Stomach (tissue), 9 donors: Measurements from ENCODE around the gene SLC25A1. TPM values are rescaled to one million over a fixed set of nuclear protein-coding genes. Genes with fewer than 3 reads are reported as not detected.

Experiments used
- DNase-seq, 2 donors: peaks; one replicate each; pipeline versions ENCODE4 v3.0.0 to v3.0.0-alpha.2; 2013 to 2019
- H3K27ac ChIP-seq, 5 donors: fragments of 200-600 bp in 4 of 5; sonication (generic) in 4 of 5; one replicate each; pipeline ENCODE4 v1.5.1; 2013 to 2019; ENCODE audit warnings: mild to moderate bottlenecking in 1 of 5, moderate library complexity in 1 of 5
- H3K27me3 ChIP-seq, 3 donors: fragments of 200-600 bp; sonication (generic); one replicate each; pipeline ENCODE4 v1.5.1; 2017 to 2019; ENCODE audit warnings: mixed run types in 1 of 3
- H3K36me3 ChIP-seq, 4 donors: fragments of 200-600 bp; sonication (generic); 1 replicate in 3 of 4; 2 replicates in 1 of 4; pipeline ENCODE4 v1.5.1; 2016 to 2019
- H3K4me1 ChIP-seq, 4 donors: fragments of 200-600 bp; sonication (generic); one replicate each; pipeline ENCODE4 v1.5.1; 2016 to 2019
- H3K4me3 ChIP-seq, 4 donors: fragments of 200-600 bp; sonication (generic) in 3 of 4; one replicate each; pipeline ENCODE4 v1.5.1; 2016 to 2019; ENCODE audit warnings: mild to moderate bottlenecking in 1 of 4
- H3K9me3 ChIP-seq, 4 donors: fragments of 200-600 bp; sonication (generic); one replicate each; pipeline ENCODE4 v1.5.1; 2016 to 2019
- EP300 ChIP-seq: sonication (generic); formaldehyde crosslinking; IDR thresholded peaks from one replicate; pipeline ENCODE4 v1.6.1; 2017; ENCODE audit warnings: antibody characterized with exemption
- POLR2A ChIP-seq, 4 donors: fragments of 450-650 bp; IDR thresholded peaks; one replicate each; pipeline ENCODE4 v1.6.1; 2016; ENCODE audit warnings: antibody characterized with exemption in 4 of 4, control low read depth in 2 of 4, mild to moderate bottlenecking in 1 of 4, moderate library complexity in 1 of 4
- POLR2AphosphoS5 ChIP-seq, 3 donors: sonication (generic); formaldehyde crosslinking; IDR thresholded peaks; one replicate each; pipeline ENCODE4 v1.6.1; 2016; ENCODE audit warnings: antibody characterized with exemption in 3 of 3
- WGBS, 5 donors: extraction: QIAGEN DNeasy Blood & Tissue Kit in 3 of 5; methylation state at CpG; one replicate each; pipeline versions ENCODE4 v1.1.5 to v1.1.7; 2013 to 2018; 5-methylcytosine and 5-hydroxymethylcytosine counted together
- intact Hi-C: fragments of 100-400 bp; cut with DNase I; formaldehyde crosslinking; loops from one replicate; pipeline ENCODE4 v1.15.1; 2023; ENCODE audit warnings: low total_unique reads
- polyA plus RNA-seq, 3 donors: library from polyadenylated mRNA; stranded (reverse); fragments of 200-250 nt; gene quantifications; one replicate each; pipeline ENCODE4 v1.2.3, GENCODE V29; 2013
- total RNA-seq, 5 donors: library from RNA; depleted of rRNA; stranded (reverse); fragments of >200 nt; gene quantifications; one replicate each; pipeline versions ENCODE4 v1.1.0 to v1.2.3, GENCODE V29; 2014 to 2016
- TF ChIP-seq, protein P1 (sequence below), 7 experiments: fragments of 450-650 bp in 4 of 7; fragments of 200-600 bp in 3 of 7; sonication (generic) in 3 of 7; IDR thresholded peaks; one replicate each; pipeline ENCODE4 v1.5.1; 2016 to 2019; ENCODE audit warnings: antibody characterized with exemption in 7 of 7, control low read depth in 2 of 7, mild to moderate bottlenecking in 1 of 7
- donor health status: healthy with polysubstance abuse.
- donor health status: Bipolar disorder and iron deficiency.
- donor health status: healthy.

Gene SLC25A1
- total and polyA plus RNA-seq, 8 donors = 1.2 to 165 (median 54.3) TPM

DNA sequence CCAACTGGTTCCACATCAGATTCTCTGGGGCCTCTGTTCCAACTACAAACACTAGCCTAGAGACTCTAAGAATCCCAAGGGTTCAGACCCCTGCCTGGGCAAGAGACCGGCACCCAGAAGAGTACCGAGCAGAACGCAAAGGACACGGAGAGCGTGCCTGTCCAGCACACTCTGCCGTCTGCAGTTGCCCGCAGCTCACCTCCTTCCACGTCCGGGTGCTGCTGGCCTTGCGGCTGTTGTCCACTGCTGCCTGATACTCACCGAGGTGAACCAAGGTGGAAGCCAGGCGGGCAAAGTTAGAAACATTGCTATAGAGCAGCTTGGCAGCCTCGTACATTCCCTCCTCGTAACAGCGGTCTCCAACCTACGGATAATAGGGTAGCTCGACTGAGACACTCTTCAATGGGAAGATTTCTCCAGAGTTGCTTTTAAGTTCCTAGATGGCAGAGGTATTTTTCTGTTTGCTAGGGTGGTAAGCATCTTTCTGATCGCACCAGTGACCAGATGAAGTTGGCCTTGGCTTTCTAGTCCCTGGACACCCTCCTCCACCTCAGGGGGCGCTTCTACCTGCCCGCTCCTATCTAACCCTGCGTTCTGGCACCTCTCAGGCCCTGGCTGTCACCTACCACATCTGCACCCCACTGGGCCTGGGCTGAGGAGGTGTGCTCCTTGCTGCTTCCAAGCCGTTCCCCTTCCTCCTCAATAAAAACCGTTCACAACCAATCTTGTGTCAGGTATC lies 22.8 kb upstream of the SLC25A1 start:
- Histone ChIP-seq H3K27me3 (no peaks in the 10 kb centered on the region), H3K4me3 (no peak overlapping the region), H3K27ac (no peak overlapping the region), H3K9me3 (no peaks in the 10 kb centered on the region), H3K36me3 (peaks cover 0 to 35% (median 14%) of the 10 kb centered on the region in 4 donors), H3K4me1 (no peaks in the 10 kb centered on the region)
- 93 to 96% (median 94%) methylated on average over 17 to 23 of the region's 23 CpGs for WGBS, 5 donors
- intact Hi-C loops = no loop called here
- no peak for DNase-seq
- TF ChIP-seq POLR2AphosphoS5 (IDR thresholded peaks at IDR 0.05) (no peak), POLR2A (IDR thresholded peaks at IDR 0.05) (no peak), EP300 (no peak)
- TF ChIP-seq, protein P1, sequence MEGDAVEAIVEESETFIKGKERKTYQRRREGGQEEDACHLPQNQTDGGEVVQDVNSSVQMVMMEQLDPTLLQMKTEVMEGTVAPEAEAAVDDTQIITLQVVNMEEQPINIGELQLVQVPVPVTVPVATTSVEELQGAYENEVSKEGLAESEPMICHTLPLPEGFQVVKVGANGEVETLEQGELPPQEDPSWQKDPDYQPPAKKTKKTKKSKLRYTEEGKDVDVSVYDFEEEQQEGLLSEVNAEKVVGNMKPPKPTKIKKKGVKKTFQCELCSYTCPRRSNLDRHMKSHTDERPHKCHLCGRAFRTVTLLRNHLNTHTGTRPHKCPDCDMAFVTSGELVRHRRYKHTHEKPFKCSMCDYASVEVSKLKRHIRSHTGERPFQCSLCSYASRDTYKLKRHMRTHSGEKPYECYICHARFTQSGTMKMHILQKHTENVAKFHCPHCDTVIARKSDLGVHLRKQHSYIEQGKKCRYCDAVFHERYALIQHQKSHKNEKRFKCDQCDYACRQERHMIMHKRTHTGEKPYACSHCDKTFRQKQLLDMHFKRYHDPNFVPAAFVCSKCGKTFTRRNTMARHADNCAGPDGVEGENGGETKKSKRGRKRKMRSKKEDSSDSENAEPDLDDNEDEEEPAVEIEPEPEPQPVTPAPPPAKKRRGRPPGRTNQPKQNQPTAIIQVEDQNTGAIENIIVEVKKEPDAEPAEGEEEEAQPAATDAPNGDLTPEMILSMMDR (IDR thresholded peaks at IDR 0.05) = no peak

DNA sequence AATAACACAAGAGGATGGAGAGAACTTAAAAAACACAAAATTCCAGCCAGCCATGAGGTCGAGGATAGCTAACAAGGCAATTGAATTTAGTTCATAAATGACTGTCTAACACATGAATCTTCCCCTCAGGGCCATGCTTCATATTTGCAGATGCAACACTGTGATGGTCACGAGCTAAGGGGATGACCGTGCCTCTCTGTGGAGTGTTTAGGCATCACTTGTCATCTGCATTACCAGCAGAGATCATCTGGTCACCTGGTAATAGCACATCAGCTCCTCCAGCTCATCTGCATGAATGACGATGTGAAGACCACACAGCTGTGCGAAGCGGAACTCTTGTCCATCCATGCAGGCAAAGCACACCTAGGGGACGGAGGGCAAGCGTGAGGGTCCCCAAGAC lies 20.9 kb upstream of the SLC25A1 start:
- WGBS, 5 donors = 88 to 92% (median 90%) methylated on average over 8 of the region's 8 CpGs
- Histone ChIP-seq H3K4me1 (no peaks in the 10 kb centered on the region), H3K36me3 (peaks cover 0 to 42% (median 24%) of the 10 kb centered on the region in 4 donors), H3K27me3 (no peaks in the 10 kb centered on the region), H3K9me3 (no peaks in the 10 kb centered on the region), H3K27ac (no peak overlapping the region), H3K4me3 (no peak overlapping the region)
- intact Hi-C loops = no loop called here
- TF ChIP-seq POLR2AphosphoS5 (IDR thresholded peaks at IDR 0.05) (no peak), EP300 (no peak), POLR2A (IDR thresholded peaks at IDR 0.05) (no peak)
- TF ChIP-seq, protein P1 (IDR thresholded peaks at IDR 0.05) = no peak
- DNase-seq = no peak

DNA sequence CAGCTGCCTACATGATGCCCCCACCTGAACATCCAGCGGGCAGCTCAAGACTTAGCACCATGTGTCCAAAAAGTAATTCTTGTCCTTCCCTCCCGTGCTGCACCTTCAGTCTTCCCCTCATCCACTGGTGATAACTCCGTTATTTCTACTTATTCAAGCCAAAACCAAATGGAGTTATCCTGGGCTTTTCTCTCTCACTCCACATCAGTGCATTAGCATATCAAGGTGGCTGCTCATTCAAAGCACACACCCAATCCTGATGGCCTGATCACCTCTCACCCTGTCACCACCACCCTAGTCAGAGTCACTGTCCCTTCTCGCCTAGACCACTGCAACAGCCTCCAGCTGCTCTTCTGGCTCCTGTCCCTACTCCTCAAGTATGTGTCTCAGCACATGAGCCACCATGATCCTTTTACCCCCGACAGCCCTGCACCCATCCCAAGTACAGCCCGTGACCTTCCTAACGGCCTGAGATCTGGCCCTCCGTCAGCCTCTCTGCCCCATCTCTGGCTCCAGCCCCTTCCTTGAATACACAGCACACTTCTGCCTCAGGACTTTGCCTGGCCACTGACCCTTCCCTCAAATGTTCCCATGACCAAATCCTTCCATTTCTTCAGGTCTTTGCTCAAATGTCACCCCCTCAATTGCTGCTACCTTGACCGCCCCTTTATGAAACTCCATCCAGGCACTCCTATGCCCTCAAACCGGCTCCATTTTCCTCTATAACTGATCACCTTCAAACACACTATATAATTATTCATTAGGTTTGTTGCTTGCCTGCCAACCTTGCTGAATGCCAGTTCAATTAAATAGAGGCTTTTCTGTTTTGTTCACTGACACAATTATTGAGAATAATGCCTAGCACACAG lies 19.7 kb upstream of the SLC25A1 start:
- intact Hi-C loops = no loop called here
- Histone ChIP-seq H3K27ac (no peak overlapping the region), H3K9me3 (no peaks in the 10 kb centered on the region), H3K36me3 (peaks cover 0 to 51% (median 26%) of the 10 kb centered on the region in 4 donors), H3K27me3 (no peaks in the 10 kb centered on the region), H3K4me1 (no peaks in the 10 kb centered on the region), H3K4me3 (no peak overlapping the region)
- WGBS, 5 donors = 87 to 93% (median 89%) methylated on average over 10 of the region's 10 CpGs
- TF ChIP-seq POLR2AphosphoS5 (IDR thresholded peaks at IDR 0.05) (no peak), EP300 (no peak), POLR2A (IDR thresholded peaks at IDR 0.05) (no peak)
- TF ChIP-seq, protein P1 (IDR thresholded peaks at IDR 0.05) = no peak
- DNase-seq = no peak

DNA sequence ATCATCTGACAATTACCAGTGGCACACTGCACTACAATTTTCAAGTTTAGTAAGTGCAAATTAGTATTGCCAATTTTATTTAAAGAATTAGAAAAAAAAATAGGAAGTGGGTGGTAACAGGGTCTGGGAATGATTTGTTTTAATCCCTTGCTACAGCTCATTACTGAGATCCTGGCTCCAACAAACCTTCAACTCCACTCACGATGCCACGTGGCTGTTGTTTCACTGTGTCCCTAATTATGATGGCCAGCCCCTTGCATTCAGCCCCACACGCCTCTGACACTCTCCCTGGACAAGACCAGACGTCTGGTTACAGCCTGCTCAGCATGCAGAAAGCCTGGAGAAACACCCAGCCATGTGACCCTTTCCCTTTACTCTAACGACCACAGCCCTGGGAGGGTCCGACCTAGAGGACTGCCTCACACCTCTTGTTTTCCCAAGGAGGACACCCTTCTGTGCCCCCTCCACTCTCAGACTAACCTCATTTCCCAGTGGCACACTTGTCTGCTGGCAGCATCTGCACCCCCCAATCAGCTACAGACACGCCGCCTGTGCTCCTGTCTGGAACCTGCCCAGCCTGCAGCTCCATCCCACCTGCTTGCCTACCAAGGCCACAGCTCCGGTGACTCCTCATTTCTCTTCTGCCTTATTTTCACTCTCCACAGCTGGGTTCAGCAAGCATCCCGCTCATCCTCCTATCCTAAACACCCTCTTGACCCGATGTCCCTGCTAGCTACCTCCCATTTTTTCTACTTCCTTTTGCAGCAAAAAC lies 18.5 kb upstream of the SLC25A1 start:
- intact Hi-C loops = no loop called here
- no peaks in the 10 kb centered on the region for H3K9me3 ChIP-seq
- H3K36me3 ChIP-seq = peaks cover 0 to 61% (median 30%) of the 10 kb centered on the region in 4 donors
- H3K4me3 ChIP-seq = no peak overlapping the region
- no peak for TF ChIP-seq POLR2AphosphoS5 (IDR thresholded peaks at IDR 0.05)
- TF ChIP-seq, protein P1 (IDR thresholded peaks at IDR 0.05) = no peak
- TF ChIP-seq EP300 = no peak
- TF ChIP-seq POLR2A (IDR thresholded peaks at IDR 0.05) = no peak
- DNase-seq = no peak
- no peak overlapping the region for H3K27ac ChIP-seq
- H3K27me3 ChIP-seq = no peaks in the 10 kb centered on the region
- 76 to 83% (median 81%) methylated on average over 11 of the region's 11 CpGs for WGBS, 5 donors
- H3K4me1 ChIP-seq = no peaks in the 10 kb centered on the region
